GM21367 (cell line): ENCODE measurements around the gene SUGCT.

Experiments used
- ATAC-seq: cut with Tn5 transposase; IDR thresholded peaks from one replicate; pipeline ENCODE4 v1.9.1; 2021; ENCODE audit not compliant: unreplicated experiment

The SUGCT gene

DNA sequence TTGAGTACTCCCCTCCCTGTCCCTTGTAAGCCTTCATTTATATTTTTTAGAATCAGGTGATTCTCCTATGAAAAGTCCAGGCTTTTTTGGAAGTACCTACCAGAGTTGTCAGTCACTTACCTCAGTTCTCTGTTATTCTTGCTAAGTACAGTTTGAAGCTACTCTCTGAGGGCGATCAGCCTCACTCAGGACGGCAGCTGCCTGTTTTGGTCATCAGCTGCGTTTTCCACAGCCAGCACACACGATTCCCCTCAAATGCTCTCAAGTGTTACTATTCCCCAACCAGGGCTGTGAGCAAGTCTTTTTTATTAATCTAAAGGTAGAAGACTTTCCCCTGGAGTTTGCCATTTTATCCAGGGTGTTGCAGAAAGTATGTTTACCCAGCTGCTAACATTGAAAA, 328.6 kb downstream of the SUGCT start:
- ATAC-seq, result no peak

DNA sequence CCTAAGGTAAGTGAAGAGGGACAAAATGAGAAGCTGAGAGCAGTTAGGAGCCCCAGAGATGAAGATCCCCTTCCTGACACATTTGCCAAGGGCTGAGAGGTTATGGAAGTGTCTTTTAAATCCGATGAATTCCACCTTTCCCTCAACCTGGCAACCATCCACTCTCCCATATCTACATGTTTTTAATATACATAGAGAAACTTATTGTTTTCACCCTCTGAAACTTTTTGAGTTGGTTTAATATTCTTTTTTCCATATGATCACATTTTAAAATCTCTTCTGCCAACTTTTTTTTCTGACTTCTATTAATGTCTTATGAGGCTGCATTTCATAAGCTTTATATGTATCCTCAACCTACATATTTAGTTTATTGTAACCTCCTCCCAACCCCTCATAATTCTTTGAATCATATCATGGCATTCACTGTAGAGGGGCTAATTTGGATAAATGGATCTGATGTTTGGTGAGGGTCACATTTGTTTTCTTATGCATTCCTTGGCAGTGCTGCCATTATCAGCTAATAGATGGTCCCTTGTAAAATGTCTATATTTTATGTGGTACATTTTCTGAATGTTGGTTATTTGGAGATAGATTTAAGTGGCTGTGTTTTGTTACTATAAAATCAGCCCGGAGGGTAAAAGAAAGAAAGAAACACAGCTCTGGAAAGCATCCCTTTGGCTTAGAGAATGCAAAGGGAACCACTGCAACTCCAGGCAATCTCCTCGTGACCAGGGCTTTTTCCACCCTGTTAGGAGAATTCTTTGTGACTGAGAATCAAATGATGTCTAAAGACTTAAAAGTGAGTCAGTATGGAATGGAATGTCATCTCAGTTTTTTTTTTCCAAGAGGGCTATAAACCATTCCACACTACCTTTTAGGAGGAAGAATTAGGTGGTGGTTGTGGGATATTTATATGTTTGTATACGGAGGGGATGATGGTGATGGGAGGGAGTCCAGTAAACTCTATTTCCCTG, 334.4 kb downstream of the SUGCT start:
- no peak for ATAC-seq

DNA sequence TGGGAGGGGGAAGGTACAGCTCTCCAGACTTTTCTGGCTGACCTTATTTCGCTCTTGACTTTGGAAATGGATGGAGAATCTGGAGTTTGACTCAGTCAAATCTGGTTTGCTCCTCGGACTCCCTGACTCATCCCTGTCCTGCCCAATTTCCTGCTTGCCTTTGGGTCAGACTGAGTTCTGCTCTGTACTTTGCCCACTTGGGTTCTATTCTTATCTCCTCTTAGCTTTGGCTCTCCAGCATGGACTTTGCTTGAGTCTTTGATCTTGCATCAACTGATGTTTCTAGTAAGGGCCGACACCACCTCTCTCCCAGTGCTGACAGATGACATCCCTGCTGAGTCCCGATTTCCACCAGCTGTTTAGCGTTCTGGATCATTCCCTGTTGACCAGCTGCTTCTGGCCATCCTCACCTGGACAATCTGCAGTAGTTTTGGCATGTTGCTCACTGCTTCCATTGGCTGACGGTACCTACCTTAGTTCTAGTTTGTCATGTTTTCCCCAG, 335.3 kb downstream of the SUGCT start:
- no peak for ATAC-seq

DNA sequence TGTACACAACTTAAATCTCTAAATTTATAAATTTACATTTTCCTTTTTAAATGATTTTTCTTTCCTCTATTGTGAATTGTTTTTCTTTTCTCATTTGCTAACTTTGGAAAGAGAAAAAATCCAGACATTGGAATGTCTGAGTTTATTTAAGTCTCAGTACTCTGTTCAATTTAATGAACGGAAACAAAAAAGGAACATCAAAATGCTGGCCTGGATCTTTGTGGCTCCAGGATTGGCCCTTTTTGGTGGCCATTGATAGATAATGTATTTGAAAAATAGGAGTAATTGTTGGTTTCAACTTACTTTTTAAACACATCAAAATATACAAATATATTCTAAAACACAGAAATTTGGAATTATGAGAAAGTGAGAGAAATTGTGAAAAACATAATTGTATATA, 336.0 kb downstream of the SUGCT start:
- ATAC-seq, result no peak

DNA sequence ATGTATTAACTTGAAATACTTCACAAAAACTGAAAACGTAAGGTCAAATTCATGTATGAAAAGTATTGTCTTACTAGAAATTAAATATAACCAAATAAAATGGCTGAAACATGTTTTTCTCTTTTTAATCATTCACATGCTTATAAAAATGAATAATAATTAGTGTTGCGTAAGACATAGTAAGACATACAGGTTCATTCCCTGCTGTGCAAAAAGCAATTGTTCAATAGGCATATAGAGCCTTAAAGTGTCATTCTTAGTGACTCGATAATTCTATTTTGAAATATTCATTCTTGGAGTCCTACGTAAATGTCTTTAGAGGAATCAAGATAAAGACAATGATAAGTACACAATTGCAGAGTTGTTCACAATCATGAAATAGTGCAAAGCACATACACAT, 337.1 kb downstream of the SUGCT start:
- no peak for ATAC-seq

DNA sequence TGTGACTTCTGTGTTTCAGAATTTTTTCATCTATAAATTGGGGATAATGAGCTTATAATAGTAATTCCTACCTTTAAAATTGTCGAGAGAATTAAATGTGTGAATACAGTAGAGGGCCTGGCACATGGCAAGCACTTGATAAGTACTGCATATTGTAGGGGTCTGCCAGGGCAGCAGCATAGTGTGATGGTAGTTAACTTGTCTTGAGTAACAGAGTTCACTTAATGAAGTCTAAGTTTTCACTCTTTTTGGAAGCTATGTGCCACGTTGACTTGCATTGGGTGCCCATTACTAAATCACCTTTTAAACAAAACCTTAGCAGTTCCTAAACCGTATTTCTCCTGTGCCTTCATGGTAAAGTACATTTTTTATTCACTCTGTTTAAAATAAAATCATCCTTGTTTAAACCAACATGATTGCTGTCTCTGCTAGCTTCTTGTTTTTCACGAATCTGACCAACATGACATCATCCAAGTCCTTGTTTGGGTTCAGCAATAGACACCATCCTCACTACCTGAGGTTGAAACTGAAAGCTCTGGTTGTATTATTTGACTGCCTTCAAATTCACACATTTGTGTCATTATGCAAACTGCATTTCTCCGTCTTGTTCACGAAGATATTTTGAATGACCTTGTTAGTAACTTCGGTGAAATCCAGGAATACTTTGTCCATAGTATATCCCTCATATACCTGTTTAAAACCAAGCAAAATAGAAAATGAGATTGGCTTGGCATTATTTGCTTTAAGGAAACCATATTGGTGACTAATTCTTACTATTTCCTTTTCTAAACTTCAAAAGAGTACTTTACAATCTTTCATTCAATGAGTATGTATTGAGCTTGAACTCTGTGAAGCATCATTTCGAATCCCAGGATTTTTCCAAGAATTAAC, 340.2 kb downstream of the SUGCT start:
- ATAC-seq, result peak; percentile 100

DNA sequence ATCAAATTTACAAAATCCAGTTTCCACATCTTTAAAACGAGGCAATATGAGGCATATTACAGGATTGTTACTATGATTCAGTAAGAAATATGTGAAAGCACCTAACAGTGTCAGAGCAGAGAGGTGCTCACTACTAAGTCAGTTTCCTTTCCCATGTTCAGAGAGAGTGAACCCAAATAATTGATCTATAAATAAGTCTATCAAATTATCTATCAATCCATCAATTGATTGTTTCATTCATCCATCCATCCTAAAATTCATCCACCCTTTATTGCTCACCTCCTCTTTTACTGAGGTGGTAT, 340.8 kb downstream of the SUGCT start:
- no peak for ATAC-seq

DNA sequence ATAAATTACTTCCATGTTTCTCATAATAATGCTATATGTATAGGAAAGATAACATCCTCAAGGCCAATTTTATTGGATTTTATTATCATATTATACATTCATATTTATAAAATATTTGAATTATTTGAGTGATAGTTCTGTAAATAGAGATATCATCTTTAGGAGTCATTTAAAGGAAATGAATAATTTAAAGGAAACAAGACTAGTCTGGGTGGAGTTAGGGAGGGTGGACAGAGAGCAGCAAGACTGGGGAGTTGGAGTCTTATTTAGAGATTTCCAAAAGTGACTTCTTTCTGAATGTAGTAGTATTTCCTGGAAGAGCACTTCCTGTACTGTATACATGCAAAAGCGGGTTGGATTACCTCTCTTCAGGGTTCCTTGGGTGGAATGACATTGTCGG, 342.3 kb downstream of the SUGCT start:
- ATAC-seq, result no peak

DNA sequence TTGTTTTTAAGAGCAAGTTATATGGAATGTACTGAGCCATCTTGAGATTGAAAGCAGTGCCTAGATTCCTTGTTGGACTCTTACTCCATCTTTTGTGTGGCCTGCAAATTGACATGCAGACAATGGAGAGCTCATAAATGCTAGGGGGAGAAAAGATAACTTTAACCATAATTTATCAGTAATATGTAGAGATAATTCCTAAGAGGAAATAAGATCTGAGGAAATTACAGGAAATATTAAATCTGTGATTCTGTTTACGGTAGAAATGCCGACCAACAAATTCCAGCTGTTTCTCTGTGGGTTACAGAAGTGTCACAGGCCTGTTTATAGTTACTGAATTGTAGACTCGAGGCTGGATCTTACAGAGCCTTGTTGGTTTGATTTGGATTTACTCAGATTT, 348.0 kb downstream of the SUGCT start:
- ATAC-seq, result no peak

DNA sequence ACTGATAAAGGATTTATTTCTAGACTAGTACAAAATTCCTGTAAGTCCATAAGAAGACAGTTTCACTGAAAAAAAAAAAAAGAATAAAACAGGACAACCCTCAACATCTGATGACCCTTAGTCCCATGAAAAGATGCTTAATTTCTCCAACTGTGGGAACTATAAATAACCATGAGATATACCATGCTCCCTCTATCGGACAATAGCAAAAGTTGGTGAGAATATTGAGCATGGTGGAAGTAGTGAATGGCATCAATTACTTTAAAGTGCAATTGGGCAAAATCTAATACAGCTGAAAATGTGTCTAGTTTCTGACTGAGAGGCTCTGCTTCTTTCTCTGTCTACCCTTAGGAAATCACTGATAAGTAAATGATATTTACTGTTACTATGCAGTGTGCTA, 348.8 kb downstream of the SUGCT start:
- ATAC-seq, result no peak

DNA sequence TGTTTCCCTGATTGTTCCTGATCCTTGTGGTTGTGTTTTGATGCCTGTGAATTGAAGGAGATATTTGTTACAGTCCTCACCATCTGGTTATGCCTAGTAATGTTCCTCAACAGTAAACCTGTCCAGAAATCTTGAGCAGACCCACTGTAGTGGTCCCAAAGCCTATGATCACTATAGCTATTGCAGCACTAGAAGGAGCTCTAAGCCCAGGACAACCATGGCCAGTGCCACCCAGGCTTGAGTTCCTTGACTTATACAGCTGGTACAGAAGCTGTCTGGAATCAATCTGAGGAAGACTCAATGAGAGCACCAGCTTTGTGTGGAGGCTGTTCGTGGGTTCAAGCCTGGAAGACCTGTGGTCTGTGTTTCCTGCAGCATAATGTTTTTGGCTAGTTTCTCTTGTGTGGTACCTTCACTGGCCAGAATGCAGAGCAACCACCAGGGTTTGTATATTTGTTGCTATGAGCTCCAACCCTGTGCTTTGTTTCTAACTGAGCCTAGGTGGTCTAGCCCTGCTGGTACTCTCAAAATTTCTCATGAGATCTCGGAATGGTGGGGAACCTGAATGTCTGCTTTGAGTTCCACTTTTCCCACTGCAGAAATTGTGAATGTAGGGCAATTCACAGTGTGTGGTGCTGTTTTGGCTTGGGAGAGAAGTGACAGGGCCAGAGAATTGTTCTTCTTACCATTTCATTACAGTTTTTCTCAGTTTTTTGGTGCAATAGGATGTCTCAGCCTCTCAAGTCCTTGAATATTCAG, 355.2 kb downstream of the SUGCT start:
- no peak for ATAC-seq

DNA sequence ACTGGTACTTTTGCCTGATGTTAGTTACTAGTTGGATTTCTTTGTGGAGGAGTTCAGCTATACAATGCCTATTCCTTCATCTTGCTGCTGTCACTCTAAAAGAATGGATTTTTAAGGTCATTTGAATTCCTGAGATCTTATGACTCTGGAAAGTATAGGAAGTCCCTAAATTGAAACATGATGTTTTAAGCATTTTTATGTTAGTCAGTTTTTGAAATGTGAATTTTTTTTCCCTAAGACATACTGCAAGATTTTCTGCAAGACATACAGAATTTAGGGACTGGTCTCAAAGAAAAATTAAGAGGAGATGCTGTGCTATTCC, 355.8 kb downstream of the SUGCT start:
- ATAC-seq, result no peak

DNA sequence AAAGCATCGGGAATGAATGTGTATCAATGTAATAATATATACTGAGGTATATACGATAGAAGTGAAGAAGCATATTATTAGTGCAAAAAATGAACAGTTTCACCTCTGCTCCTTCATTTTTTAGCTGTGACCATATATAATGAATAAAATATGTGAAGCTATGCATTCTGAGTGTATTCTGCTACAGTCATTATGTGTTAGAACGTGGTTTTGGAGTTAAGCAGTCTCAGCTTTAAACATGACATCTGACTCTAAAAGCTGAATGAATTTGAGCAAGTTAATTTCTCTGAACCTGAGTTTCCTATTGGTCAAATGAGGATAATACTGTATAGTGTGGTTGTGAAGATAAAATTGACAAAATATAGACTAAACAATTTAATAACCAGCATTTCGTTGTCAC, 358.1 kb downstream of the SUGCT start:
- no peak for ATAC-seq

DNA sequence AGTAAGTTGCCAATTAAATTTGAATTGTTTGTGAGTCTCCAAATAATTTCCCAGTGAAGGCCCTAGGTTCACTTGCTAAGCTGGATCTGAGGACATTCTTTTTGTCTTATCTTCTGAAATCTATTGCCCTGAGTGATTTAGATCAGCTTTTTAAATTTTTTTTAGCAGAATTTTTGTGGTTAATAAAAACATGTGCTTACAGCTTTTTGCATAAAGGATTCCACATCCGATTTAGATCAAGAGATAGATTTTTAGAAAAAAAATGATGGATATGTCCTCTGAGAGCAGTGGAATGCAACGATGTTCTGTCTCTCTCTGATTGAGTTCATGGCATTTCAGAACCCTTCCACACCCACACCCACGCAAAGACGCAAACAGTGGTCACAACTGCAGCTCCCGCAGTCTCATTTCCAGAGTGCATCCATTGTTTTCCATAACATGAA, 358.8 kb downstream of the SUGCT start:
- ATAC-seq, result no peak

DNA sequence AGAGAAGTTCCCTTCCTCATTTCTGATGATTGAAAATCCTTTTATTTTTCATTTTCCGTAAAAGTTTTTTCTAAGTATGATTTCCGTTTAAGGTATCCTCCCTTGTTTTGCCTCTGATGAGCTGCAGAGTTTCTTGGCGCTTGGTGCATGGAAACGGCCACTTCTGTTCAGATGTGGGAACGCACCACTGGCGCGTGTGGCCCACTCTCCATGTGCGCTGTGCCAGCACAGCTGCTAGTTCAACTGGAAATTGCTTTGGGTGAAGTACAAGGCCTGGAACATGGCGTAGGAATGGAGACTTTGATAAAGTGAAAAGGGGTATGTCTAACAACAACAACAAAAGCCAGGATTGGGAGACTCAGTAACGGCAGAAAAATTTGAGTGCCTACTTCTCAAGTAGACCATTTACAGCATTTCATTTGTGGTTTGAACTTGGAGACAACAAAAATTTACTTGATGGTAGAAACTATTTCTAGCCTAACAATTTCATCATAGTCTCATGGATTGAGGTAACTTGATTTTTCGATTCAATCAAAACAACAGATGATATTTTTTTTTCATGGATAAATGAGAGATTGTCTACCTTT, 364.2 kb downstream of the SUGCT start:
- no peak for ATAC-seq

DNA sequence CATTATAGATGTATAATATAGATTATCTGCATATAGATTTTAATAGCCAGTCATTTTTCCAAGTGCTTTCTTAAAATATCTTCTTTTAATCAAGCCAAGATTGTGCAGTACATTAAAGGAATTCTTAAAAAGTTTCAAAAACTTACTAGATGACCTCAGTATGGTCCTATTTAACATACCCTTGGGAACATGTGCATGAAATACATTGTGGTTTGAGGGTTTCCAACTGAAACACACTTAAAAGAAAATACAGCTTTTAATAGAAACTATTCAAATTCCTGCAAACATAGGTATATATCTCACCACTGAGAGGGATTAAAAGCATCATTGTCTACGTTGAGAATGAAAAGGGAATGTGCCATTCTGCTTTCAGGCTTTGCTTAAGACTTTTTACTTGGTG, 364.9 kb downstream of the SUGCT start:
- ATAC-seq, result no peak

DNA sequence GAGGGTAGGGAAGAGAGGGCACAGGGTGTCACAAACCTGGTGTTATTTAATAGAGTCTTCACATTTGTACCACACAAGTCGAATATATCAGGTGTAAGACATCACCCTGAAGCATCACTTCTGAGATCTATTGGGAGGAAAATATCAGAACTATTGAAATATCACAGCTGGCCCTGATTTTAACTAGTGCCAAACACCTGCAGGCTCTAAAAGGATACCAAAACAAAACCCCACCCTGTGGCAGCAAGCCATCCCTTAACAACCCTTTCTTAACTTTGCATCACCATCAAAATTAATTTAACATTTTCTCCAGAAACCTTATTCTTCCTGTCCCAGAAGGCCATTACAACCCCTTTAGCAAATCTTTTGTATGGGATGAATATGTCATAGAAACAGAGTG, 365.4 kb downstream of the SUGCT start:
- ATAC-seq, result no peak

DNA sequence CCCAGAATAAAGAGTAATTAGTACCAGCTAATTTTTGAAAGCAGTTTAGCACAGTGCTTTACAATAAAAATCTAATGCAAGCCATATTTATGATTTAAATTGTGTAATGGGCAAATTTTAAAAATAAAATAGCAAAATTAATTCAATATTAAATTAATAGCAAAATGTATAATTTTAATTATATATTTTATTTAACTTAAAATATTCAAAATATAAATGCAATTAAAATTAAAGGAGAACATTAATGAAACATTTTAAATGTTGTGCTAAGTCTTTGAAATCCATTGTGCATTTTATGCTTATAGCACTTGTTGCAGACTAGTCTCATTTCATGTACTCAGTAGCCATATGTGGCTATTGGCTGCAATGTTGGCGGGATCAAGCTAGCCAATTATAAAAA, 367.6 kb downstream of the SUGCT start:
- no peak for ATAC-seq

DNA sequence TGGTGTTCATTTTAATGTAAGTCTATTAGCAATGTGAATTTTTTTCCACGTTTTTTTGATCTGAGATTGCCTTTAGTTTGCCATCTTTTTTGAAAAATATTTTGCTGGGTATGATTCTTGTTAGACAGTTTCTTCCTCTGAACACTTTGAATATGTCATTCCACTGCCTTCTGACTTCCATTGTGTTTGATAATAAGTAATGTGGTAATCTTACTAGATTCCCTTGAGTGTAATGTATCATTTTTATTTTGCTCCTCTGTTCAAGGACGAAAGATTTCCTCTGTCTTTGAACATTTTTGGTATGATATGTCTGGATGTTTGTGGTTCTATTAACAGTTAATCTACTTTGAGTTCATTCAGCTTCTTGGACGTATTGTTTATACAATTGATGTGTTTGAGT, 371.4 kb downstream of the SUGCT start:
- ATAC-seq, result no peak

DNA sequence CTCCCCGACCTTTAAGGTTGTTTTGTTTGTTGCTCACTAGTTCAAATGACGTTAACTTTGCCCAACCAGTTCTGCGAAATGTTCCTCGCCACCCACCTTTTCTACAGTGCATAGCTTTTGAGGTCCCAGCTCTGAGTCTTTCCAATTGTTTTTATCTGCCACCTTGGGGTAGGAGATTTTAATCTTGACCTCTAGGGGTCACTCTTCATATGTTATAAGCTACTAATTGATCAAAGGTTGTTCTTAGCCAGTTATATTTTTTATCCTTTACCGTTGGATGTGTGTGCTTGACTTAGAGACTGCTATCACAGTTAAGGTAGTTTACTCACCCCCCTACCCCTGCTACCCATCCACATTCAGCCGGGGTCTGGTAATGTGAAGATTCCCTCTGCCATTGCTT, 372.4 kb downstream of the SUGCT start:
- ATAC-seq, result no peak
